SKM-1 treated with dmso at 0.1 percent for 144 hours (cell line): ENCODE measurements around the gene SRPX.

Experiments used
- DNase-seq: peaks from one replicate; lab custom pipeline; 2025; ENCODE audit not compliant: unreplicated experiment; lab: John Stamatoyannopoulos, UW

Gene SRPX

GRCh38 chrX:38211891-38212635 is 8.6 kb downstream of the SRPX start:
- DNase-seq: no peak

GRCh38 chrX:38206542-38206941 is 14.1 kb downstream of the SRPX start:
- no peak for DNase-seq

DNA sequence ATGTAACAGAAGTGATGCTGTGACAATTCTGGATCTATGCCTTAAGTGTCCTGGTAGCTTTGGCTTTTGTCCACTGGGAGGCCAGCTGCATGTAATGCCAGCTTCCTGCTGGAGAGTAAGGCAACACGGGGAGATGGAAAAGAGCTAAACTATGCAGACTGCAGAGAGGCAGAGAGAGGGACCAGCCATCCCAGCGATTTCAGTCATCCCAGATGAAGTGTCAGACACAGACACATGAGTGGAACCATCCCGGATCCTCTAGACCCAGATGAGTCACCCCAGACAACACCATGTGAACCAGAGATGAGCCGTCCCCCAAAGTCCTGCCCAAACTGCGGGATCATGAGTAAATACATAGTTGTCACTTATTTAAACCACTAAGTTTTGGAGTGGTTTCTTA is 14.6 kb downstream of the SRPX start:
- DNase-seq: no peak

DNA sequence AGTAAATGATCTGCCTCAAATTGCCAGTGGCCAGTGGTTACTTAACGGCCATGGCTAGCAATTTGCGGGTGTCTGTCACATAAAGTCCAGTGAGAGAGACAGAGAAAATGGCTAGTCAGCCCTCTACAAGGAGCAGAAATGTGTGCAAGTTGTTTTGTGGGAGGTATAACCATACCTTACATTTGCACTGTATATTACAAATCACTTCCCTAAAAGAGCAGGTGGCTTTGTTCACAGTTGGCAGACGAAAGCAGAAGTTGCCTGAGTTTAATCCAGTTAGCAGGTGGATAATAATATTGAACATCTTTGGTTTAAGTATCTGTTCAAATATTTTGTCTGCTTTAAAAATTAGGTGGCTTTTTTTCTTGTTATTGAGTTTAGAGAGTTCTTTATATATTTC is 15.6 kb downstream of the SRPX start:
- DNase-seq: peak; percentile 2

DNA sequence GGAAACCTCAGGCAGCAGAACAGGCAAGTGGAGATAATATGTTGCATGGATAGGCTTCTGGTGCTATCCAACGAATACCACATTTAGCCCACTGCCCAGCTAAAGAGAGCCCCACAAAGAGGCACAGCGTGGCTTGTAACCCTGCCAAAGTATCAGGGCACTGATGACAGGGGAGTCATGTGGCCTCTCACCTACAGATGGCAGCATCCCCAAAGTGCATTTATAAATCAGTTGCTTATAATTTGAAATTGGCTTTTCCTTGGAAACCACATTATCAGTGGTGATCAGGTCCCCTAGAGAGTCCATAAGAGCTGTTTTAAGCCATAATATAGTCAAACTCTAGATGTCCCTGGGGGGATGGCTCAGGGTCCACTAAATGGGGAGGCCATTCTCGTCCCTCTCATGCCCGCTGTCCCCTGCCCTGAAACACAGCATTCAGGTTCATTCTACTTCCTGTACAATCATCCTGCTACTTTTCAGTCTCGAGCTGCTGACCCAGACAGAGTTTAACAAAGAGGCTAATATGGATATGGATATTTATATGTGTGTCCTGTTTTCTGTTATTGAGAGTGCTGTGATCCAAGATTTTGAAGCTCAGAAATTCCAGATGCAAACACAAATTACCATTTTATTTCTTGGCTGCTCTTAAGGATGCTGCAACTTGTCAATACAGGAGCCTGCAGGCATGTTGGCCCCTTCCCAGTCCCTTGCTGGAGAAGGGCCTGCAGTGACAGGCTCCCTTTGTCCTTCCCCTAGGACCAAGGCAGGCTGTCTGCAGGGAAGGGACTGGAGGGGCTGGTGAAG is 28.5 kb downstream of the SRPX start:
- DNase-seq: no peak

- DNase-seq: no peak
Measured at GRCh38 chrX:38189431-38190250, 31.0 kb downstream of the SRPX start.

GRCh38 chrX:38183596-38183995 is 37.1 kb downstream of the SRPX start:
- DNase-seq: no peak

GRCh38 chrX:38181357-38181756 is 39.3 kb downstream of the SRPX start:
- DNase-seq: no peak

- no peak for DNase-seq
Measured at GRCh38 chrX:38178396-38178795, 42.3 kb downstream of the SRPX start.

GRCh38 chrX:38175139-38175538 is 45.5 kb downstream of the SRPX start:
- DNase-seq: no peak

GRCh38 chrX:38172596-38172995 is 48.1 kb downstream of the SRPX start:
- no peak for DNase-seq

DNA sequence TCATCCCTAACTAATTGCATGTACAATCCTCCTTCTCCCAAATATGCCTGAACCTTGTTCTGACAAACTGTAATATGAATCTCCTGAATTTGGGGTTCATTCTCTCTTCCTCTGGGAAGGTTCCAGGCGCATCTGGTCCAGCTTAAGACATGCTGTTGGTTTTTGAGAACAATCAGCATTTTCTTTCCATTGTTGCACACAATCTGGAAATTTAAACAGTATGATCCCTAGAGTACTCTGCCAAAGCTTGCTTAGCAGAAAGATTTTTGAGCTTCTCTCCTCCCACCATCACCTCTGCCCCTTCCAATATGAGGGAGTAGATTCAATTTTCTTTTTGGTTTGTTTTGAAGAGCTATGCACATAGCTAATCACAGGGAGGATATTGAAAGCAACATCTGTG is 50.1 kb downstream of the SRPX start:
- no peak for DNase-seq

GRCh38 chrX:38166478-38167083 is 54.1 kb downstream of the SRPX start:
- DNase-seq: no peak

GRCh38 chrX:38165023-38165422 is 55.6 kb downstream of the SRPX start:
- no peak for DNase-seq

DNA sequence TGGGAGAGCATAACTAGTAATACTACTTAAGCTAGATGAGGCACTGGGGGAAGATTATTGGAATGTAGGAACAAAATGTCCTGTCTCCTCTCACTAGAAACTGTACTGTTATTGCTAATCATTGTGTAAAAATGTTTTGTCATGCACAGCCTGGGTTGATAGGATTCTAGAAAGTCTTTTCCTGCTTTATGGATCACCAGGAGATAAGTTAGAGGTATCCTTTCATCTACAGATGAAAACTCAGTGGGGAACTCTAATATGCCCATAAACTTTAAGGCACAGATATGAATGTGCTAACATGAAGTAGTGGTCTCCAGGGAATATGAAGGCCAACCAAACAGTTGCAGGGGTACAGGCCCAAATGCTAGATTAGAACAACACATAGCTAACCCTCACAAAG is 57.5 kb downstream of the SRPX start:
- DNase-seq: no peak

DNA sequence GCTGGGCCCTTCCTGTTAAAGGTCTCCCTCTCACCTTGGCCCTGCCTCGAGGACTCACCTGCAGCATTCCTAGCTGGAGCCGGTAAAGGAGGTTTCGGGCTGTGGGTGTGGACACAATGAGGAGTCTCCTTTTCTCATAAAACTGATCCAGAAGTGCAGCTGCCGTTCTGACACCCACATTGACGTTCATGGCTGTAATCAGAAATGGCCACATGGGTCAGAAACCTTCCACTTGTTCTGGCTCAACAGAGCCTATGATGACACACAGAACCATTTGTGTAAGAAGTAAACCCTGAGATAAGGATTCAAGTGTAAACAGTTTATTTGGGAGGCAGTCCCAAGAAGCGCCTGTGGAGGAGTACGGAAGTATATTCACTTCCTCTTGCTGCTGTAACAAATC is 63.8 kb downstream of the SRPX start:
- DNase-seq: no peak

DNA sequence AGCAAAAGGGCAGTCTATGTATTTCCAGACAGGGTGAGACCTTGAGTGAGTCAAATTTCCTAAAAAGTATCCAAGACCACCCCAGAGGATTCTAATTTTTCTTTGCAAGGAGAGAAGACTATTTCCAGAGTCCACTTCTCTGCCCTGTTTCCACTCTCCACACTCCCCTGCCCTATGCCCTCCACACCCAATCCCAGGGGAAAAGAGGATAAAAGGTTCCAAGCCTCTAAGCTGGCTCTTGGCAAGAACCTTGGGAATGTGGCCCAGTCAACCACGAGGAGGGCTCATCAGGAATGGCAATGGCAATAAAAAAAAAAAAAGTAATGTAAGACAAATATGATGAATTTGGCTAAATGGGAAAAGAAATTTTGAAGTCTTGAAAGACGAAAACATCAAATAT is 65.9 kb downstream of the SRPX start:
- no peak for DNase-seq

- no peak for DNase-seq
Measured at GRCh38 chrX:38154340-38154739, 66.3 kb downstream of the SRPX start.

- DNase-seq: no peak
Measured at GRCh38 chrX:38151441-38151840, 69.2 kb downstream of the SRPX start.

DNA sequence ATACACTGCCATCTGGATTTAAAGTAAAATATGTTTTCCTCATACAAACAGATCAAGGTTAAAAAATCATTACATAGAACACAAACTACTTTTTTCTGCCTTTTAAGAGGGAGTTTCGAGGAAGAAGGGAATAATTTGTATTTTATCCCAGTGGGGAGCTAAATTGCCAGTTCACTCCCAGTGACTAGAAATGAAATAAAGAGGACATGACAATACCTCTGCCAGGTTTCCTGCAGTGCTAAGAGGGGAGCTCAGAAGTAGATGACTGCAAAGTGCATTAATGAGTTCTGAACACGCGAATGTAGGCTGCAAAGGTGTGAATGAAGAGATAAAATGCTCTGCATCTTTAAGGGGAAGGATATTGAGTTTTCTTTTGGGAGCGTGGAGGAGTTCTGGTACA is 69.7 kb downstream of the SRPX start:
- no peak for DNase-seq

DNA sequence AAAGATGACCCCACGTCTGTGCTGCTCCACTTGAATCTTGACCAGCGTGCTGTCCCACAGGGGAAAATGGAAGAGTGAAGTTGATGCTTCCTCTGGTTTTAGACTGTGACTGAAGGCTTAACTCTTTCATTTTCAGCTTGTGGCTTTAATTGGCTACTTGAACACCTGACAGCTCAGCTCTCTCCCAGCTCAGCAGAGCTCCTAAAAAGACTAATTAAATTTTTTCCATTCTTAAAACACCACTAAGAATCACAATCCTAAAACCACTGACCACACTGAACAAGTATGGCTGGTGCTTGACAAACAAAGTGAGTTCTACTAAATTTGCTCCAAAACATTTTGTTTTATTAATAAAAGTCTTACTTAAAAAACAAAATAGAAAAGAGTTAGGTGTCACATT is 71.7 kb downstream of the SRPX start:
- DNase-seq: no peak
